Fibroblast of upper back skin (primary cell): Measurements from ENCODE around the gene MT1M.

Experiments
- DNase-seq: peaks from one replicate; pipeline ENCODE4 v3.0.0-alpha.2; 2013

Gene MT1M

DNA sequence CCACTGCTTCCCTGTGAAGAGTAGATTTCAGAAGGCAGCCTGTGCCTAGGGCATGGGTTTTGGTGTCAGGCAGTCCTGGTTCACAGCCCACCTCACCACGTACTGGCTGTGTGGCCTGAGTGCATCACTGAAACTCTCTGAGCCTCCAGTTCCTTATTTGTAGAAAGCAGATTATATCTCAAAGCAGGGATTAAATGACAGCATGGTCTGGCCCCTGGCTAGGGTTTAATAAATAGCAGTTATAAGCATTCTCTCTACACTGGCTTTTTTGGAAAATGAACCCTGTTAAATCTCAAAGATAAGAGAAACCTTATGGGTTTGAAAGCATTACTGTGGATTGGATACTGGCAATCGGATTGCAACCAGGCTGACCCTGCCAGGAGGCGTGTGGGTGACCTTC is 2.9 kb upstream of the MT1M start:
- DNase-seq, result no peak

DNA sequence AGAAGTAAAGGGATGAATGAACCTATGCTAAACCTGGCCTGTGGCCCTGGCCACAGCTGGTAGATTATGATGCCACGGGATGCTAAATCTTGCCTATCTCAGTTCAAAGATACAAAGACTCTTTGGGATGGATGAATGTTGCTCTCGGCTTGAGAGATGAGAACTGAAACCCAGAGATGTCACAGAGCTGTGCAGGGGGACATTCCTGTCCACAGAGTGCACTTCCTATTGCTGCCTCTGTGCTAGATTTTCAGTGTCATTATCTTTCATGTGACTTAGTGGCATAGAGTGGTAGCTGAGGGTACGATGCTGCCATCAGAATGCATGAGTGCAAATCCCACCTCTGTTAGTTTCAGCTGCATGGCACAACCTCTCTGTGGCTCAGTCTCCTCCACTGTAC is 2.3 kb upstream of the MT1M start:
- no peak for DNase-seq

DNA sequence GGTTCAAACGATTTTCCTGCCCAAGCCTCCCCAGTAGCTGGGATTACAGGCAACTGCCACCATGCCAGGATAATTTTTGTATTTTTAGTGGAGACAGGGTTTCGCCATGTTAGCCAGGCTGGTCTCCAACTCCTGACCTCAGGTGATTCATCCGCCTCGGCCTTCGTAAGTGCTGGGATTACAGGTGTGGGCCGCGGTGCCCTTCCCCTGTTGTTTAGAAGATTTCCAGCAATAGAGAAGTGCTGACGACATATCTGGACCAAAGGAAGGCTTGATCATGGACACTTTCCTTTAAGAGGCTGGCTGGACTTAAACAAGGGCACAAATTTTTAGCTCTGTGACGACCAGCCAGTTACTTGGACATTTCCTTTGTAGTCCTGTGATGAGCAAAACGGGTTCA is 1.3 kb upstream of the MT1M start:
- DNase-seq, result no peak

DNA sequence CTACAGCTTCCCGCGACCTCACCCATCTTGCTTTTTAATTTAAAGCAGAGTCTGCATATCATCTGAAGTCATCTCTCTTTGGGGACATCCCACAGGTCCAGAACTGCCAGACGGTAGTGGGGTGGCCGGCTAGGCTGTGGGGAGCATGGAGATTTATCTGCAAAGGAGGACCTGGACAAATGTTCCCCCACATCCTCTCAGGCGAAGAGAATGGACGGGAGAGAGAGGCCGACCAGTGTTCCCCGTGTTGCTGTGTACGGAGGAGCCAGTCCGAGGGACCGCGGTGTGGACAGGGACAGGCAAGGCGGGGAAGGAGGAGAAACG is 665 bp upstream of the MT1M start:
- no peak for DNase-seq

DNA sequence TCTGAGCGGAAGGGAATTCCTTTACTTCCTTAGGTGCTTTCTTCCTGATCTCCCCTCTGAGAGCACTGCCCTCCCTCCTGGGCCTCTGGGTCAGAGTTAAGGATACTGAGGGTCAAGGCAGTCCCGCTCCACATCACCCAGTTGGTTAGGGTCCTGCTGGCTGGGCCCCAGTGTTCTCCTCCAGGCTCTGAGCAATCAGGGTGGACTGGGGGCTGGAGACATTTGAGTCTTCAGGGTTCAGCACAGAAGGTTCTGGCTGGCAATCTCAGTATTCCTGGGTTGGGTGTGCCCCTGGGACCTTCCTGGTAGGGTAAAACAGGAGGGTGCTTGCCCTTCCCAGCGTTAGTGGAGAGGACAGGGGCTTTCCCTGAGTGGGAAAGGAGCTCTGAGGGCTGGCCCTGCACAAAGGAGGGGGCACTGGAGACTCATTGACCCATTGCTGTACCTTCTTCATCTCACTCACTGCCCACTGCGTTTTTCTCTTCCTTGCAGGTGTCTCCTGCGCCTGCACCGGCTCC is 448 bp downstream of the MT1M start:
- no peak for DNase-seq

DNA sequence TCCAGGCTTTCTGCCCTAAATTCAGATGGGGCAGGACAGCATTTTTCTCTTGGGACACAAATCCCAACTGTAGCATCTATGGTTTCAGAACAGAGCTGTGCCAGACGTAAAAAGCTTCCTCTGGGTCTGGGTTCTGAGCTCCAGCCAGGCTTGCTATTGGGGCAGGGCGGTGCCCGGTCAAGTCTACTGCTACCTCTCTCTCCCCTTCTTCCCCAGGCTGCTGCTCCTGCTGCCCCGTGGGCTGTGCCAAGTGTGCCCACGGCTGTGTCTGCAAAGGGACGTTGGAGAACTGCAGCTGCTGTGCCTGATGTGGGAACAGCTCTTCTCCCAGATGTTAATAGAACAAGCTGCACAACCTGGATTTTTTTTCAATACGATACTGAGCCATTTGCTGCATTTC is 1.1 kb downstream of the MT1M start:
- no peak for DNase-seq

DNA sequence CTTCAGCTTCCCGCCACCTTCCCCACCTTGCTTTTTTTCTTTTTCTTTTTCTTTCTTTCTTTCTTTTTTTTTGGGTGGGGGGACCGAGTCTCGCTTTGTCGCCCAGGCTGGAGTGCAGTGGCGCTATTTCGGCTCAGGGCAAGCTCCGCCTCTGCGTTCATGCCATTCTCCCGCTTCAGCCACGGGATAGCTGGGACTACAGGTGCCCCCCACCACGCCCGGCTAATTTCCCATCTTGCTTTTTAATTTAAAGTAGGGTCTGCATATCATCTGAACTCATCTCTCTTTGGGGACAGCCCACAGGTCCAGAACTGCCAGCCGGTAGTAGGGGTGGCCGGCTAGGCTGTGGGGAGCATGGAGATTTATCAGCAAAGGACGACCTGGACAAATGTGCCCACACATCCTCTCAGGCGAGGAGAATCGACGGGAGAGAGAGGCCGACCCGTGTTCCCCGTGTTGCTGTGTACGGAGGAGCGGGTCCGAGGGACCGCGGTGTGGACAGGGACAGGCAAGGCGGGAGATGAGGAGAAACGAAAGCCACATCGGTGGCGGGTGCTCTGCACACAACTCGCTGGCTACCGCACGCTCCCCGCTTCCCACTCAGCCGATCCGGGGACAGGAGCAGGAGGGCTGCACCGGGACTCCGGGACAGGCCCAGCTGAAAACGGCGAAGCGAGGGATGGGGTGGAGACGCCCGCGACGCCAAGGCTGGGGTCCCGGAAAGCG is 2.4 kb downstream of the MT1M start:
- DNase-seq, result no peak

DNA sequence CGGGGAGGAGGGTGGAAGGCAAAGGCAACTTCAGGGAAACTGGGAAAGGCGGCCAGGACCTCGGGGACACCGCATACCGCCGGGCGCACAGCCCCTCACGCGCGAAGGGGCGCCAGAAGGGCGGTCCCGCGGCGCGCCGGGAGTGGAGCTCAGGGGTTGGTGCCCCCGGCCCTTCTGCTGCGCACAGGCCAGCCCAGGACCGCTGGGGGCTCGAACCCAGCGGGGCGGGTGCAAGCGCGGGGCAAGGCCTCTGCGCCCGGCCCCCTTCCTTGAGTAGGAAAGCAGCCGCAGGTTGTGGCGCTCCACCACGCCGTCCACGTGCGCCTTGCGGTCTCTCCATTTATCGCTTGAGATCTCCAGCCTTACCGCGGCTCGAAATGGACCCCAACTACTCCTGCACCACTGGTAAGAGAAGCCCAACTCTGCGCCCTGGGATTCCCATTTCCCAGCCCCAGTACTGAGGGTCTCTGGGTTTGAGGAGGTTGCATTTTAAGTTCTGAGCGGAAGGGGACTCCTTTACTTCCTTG is 3.0 kb downstream of the MT1M start:
- no peak for DNase-seq

DNA sequence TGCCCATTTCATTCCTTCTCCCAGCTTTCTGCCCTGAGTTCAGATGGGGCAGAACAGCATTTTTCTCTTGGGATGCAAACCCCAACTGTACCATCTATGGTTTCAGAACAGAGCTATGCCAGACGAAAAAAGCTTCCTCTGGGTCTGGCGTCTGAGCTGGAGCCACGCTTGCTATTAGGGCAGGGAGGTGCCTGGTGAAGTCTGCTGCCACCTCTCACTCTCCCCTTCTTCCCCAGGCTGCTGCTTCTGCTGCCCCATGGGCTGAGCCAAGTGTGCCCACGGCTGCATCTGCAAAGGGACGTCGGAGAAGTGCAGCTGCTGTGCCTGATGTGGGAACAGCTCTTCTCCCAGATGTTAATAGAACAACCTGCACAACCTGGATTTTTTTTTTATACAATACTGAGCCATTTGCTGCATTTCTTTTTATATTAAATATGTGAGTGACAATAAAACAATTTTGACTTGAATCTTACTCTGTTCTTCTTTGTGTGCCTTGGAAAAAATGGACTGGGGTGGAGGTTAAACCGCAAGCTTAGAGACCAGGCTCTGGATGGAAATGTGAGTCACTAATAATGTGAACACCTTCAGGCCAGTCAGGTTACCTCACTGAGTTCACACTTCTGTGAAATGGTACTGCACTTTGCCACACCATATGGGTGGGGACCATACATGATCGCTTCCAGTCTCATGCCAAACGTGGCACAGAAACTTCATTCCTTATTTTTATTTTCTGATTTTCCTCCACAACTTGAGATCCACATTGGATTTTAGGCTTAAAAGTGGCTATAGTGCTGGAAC is 4.4 kb downstream of the MT1M start:
- no peak for DNase-seq

DNA sequence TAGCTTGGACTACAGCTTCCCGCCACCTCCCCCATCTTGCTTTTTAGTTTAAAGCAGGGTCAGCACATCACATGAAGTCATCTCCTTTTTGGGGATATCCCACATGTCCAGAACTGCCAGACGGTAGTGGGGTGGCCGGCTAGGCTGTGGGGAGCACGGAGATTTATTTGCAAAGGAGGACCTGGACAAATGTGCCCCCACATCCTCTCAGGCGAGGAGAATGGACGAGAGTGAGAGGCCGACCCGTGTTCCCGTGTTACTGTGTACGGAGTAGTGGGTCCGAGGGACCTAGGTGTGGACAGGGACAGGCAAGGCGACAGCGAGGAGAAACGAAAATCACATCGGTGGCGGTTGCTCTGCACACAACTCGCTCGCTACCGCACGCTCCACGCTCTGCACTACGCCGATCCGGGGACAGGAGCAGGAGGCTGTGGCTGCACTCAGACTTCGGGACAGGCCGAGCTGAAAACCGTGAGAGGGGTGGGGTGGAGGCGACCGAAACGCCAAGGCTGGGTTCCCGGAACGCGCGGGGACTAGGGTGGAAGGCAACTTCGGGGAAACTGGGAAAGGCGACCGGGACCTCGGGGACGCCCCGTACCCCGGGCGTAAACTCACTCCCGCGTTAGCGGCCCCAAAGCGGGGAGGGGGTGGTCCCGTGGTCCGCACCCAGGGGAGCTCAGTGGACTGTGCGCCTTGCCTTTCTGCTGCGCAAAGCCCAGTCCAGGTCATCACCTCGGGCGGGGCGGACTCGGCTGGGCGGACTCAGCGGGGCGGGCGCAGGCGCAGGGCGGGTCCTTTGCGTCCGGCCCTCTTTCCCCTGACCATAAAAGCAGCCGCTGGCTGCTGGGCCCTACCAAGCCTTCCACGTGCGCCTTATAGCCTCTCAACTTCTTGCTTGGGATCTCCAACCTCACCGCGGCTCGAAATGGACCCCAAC is 5.6 kb downstream of the MT1M start, which contains the start of gene MT1A:
MT1A (plus strand) TSS at position 853 of the 937 bp plus-strand sequence; CDS start at position 926, 73 bp downstream.
- DNase-seq, result no peak

DNA sequence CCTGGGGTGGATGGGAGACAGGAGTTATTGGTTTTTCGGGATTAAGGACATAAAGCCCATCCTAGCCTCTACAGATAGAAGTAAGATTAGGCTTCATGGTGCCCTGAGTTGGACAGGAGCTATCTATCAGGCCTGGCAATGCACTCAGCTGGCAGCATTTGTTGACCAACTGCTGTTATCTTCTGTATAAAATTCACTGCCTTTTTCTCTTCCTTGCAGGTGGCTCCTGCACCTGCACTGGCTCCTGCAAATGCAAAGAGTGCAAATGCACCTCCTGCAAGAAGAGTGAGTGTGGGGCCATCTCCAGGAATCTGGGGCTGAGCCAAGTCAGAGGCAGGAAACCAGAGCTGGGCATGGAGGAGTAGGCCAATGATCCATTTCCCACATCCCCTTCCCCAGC is 6.6 kb downstream of the MT1M start:
- no peak for DNase-seq

DNA sequence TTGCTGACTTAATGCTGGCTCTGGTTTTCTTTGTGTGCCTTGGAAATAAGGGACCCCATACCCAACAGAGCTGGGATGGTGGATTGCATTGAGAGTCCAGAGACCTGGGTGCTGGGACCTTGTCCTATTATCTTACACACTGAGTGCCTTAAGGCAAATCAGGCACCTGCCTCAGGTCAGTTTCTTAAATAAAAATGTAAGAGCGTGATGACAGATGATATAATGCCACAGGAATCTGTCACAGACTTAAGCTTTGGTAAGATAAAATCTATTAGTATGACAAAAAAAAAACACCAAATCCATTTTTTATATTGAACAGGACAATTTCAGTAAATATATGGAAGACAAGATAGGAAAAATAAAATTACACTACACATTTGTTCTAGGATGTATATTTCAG is 7.6 kb downstream of the MT1M start:
- no peak for DNase-seq

DNA sequence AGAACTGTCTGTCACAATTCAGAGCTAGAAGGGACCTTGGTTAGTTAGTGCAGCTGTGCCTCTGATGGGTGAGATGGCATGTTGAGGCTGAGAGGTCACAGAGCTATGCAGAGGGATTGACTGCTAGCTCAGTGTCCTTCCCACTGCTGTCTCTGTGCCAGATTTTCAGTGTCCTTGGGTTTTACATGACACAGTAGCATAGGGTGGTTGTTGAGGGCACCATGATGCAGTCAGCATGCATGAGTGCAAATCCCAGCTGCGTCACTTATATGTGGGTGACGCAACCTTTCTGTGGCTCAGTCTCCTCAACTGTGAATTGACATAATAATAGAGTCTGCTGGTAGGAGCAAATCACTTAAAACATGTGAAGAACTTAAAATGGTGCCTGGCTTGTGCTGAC is 8.7 kb downstream of the MT1M start:
- no peak for DNase-seq

DNA sequence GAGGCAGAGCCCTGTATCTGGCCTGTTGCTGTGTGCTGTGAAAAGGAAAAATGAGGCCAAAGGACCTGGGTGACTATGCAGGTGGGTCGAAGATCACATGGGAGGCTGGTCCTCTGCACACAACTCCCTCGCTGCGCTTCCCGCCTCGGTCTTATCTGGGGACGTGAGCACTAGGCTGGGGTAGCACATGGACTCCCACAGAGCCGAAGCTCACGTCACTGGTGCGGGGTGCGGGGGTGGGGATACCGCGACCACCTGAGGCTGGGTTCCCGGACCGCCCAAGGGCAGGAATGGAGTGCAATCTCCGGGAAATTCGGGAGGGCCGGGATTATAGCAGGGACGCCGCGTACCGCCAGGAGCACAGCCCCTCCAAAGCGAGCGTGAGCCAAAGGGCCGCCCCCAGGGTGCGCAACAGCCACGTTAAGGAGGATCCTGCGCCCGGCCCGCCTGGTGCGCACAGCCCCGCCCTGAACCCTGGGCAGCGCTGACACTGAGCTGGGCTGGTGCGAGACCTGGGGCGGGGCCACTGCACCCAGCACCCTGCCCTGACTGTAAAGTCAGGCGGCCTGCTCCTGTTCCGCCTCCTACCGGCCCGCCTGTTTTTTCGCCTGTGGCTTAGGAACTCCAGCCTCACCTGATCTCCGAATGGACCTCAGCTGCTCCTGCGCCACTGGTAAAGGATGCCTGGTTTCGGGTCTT is 10.8 kb downstream of the MT1M start:
- DNase-seq, result no peak

DNA sequence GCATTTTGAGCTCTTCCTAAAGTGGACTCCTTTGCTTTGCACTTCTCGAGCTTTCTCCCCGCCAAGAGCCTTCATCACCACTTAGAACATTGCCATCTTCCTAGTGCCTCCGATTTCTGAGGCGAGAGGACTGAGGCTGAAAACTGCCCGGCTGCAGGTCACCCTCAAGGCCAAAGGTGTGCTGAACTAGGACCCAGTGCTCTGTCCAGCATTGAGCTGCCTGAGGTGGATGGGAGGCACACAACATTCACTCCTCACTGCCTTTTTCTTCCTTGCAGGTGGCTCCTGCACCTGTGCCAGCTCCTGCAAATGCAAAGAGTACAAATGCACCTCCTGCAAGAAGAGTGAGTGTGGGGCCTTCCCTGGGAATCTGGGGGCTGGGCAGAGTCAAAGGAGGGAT is 11.4 kb downstream of the MT1M start:
- DNase-seq, result no peak

DNA sequence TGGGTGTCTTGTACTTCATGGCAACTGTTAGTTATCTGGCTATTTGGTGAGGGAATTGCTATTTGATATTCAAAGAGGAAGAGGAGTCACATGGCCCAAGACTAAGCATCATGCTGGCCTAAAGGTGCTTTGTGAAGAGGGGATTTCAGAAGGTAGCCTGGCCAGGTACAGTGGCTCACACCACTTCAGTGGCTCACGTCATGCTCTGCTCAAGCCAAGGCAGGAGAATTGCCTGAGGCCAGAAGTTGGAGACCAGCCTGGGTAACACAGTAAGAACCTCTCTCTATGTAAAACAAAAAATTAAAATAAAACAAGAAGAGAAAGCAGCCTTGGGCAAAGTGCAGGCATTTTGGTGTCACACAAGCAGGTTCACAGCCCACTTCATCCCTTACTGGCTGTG is 12.9 kb downstream of the MT1M start:
- DNase-seq, result no peak

DNA sequence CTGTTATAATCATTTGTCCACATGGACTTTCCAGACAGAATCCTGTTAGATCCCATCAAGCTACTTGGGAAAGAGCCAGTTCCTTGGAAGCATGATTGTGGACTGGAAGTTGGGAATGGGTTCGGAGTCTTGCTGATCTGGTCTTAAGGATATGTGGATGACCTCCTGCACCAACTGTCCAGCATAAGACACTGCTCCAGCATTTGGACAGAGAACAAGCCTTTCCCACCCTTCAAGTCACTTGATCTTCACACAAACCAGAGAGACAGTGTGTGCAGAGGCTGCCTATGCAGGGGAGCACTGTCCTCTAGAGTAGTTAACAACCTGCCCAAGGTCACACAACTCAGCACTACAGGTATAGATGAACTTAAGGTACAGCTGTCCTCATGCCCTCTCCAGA is 13.4 kb downstream of the MT1M start:
- DNase-seq, result no peak

DNA sequence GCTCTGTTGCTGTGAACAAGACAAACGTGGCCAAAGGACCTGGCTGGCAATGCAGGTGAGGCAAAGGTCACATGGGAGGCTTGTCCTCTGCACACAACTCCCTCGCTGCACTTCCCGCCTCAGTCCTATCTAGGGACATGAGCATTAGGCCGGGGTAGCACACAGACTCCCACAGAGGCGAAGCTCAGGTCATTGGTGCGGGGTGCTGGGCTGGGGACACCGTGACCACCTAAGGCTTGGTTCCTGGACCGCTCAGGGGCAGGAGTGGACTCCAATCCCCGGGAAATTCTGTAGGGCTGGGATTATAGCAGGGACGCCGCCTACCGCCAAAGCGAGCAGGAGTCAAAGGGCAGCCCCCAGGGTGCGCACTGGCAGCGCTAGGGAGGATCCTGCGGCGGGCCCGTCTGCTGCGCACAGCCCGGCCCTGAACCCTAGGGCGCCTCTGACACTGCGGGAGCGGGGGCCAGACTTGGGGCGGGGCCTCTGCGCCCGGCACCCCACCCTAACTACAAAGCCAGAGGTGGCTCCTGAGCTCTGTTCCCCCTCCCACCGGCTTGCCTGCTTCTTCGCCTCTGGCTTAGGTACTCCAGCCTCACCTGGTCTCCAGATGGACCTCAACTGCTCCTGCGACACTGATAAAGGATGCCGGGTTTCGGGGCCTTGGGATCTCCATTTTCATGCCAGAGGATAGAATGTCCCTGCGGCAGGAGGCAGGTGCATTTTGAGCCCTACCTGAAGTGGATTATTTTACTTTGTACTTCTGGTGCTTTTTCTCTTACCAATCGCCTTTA is 15.4 kb downstream of the MT1M start:
- DNase-seq, result no peak

DNA sequence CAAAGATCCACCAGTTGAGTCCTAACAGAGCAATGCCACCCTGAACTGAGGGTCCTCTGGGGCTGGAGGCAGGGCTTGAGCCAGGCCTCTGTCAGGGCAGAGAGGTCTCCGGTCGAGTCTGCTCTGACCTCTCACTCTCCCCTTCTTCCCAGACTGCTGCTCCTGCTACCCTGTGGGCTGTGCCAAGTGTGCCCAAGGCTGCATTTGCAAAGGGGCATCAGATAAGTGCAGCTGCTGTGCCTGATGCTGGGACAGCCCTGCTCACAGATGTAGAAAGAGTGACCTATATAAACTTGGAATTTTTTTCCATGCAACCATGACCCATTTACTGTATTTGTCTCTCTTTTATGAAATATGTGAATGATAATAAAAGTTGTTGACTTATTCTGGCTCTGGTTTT is 16.8 kb downstream of the MT1M start:
- no peak for DNase-seq

DNA sequence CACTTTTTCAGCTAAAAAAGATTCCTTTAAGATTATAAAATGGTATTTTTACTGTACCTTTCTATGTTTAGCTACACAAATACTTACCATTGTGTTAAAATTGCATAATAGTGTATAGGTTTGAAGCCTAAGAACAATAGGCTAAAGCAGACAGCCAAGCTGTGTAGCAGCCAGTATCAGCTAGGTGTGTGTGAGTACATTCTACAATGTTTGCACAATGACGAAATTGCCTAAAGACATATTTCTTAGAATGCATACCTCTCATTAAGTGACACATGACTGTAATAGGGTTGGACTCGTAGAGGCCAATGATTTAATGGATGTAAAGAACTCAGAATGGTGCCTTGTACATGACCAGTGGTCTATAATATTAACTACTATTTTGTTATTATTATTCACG is 17.4 kb downstream of the MT1M start:
- no peak for DNase-seq

DNA sequence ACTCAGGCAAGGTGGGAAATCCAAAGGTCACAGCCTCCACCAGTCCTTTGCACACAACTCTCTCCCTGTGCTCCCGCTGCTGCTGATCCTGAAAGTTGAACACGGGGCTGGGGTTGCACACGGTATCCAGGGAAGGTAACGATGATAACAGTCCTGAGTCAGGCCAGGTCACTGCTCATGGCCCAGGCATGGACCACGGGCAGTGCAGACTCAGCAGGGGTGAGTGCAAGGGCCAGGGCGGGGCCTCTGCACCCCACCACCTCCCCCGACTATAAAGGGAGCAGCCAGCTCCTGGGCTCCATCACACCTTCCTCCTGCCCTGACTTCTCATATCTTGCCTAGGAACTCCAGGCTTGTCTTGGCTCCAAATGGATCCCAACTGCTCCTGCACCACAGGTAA is 19.1 kb downstream of the MT1M start, which contains the start of gene MT1B:
MT1B (plus strand) TSS at position 301 of the 400 bp plus-strand sequence; CDS start at position 369, 68 bp downstream.
- DNase-seq, result no peak
